ENCODE measurements around the gene COL27A1. TPM values are rescaled to one million over a fixed set of nuclear protein-coding genes. Genes with fewer than 3 reads are reported as not detected.
"Not testable (repeated sequence)": the region's sequence is repeated elsewhere in the genome, so short reads cannot be mapped to it uniquely, and the experiment has no call there.

Gene COL27A1
- total RNA-seq, 2 donors from 2014 or later, result 8.7 to 54.8 TPM

DNA sequence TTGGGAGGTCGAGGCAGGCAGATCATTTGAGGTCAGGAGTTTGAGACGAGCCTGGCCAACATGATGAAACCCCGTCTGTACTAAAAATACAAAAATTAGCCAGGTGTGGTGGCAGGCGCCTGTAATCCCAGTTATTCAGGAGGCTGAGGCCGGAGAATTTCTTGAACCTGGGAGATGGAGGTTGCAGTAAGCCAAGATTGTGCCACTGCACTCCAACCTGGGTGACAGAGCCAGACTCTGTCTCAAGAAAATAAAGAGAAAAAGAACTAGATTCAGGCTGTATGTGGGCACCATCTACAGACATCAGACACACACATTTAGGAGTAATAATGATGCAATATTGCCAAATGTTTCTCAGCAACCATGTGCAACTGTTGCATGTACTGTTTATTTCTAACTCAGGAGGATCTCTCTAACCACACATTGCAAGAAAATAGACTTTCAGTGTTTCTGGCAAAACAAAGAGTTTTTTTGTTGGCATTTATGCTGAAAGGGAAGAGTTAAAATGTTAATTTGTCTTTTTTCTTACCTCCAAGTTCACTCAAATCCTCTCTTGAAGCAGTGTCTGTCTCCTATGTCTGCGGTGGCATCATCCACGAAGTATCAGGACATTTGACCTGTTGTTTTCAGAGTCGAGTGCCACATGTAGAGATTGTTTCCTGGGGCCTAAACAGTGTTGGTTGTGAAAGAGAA is 162.5 kb downstream of the COL27A1 start:
- Histone ChIP-seq H3K9me3 (no peaks in the 10 kb centered on the region), H3K4me1 (replicated peaks) (no peaks in the 10 kb centered on the region), H3K4me3 (no peak overlapping the region), H3K27ac (no peak overlapping the region), H3K36me3 (no peaks in the 10 kb centered on the region), H3K27me3 (replicated peaks; ENCODE audit: insufficient read depth) (no peaks in the 10 kb centered on the region)
- TF ChIP-seq POLR2A (IDR thresholded peaks at IDR 0.05), result no peak
- TF ChIP-seq, protein P1, sequence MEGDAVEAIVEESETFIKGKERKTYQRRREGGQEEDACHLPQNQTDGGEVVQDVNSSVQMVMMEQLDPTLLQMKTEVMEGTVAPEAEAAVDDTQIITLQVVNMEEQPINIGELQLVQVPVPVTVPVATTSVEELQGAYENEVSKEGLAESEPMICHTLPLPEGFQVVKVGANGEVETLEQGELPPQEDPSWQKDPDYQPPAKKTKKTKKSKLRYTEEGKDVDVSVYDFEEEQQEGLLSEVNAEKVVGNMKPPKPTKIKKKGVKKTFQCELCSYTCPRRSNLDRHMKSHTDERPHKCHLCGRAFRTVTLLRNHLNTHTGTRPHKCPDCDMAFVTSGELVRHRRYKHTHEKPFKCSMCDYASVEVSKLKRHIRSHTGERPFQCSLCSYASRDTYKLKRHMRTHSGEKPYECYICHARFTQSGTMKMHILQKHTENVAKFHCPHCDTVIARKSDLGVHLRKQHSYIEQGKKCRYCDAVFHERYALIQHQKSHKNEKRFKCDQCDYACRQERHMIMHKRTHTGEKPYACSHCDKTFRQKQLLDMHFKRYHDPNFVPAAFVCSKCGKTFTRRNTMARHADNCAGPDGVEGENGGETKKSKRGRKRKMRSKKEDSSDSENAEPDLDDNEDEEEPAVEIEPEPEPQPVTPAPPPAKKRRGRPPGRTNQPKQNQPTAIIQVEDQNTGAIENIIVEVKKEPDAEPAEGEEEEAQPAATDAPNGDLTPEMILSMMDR (IDR thresholded peaks at IDR 0.05), result no peak
- TF ChIP-seq POLR2AphosphoS5 (IDR thresholded peaks at IDR 0.05), result no peak
- intact Hi-C loops (cut with DNase I), result no loop called here
- WGBS, result 89% methylated on average over 8 of the region's 8 CpGs
- DNase-seq (ENCODE audit: low spot score), result no peak

DNA sequence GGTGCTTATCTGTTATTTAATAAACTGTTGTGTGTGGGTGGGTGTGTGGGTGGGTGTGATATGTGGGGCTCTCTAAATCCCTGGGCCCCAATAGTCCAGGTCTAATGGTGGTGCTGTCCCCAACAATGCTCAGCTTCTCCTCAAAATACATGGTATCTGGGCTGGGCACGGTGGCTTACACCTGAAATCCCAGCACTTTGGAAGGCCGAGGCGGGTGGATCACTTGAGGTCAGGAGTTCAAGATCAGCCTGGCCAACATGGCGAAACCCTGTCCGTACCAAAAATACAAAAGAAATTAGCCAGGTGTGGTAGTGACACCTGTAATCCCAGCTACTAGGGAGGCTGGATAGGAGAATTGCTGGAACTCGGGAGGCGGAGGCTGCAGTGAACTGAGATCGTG is 163.1 kb downstream of the COL27A1 start:
- intact Hi-C loops (cut with DNase I), result no loop called here
- WGBS, result 91% methylated on average over 8 of the region's 8 CpGs

DNA sequence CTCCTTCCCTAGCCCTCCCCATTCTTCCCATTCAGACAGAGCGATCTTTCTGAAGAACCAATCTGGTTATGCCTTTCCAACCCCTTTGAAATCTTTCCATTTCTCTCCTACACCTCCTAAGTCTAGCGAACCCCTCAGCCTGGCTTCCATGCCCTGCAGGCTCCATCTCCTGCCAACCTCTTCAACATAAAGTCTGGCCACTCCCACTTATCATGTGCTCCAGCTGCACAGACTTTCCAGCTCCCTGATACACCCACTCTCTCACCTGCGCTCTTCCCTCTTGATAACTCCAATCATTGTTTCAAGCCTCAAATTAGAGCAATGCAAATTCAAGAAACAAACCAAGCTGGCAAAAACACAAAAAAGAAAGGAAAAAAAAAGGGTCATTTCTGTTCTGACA is 163.8 kb downstream of the COL27A1 start:
- 44% methylated on average over 3 of the region's 3 CpGs for WGBS
- H3K9me3 ChIP-seq, result no peaks in the 10 kb centered on the region
- TF ChIP-seq POLR2AphosphoS5 (IDR thresholded peaks at IDR 0.05) (no peak), POLR2A (IDR thresholded peaks at IDR 0.05) (no peak)
- TF ChIP-seq, protein P1 (IDR thresholded peaks at IDR 0.05), result no peak
- H3K36me3 ChIP-seq, result no peaks in the 10 kb centered on the region
- no peaks in the 10 kb centered on the region for H3K4me1 ChIP-seq (replicated peaks)
- no peak overlapping the region for H3K4me3 ChIP-seq
- DNase-seq (ENCODE audit: low spot score), result no peak
- no peak overlapping the region for H3K27ac ChIP-seq
- H3K27me3 ChIP-seq (replicated peaks; ENCODE audit: insufficient read depth), result no peaks in the 10 kb centered on the region
- intact Hi-C loops (cut with DNase I), result no loop called here

More for the DNA sequence above, 163.1 kb downstream of the COL27A1 start:
- Histone ChIP-seq H3K4me3 (no peak overlapping the region), H3K36me3 (no peaks in the 10 kb centered on the region), H3K4me1 (replicated peaks) (no peaks in the 10 kb centered on the region), H3K27ac (no peak overlapping the region), H3K9me3 (no peaks in the 10 kb centered on the region), H3K27me3 (replicated peaks; ENCODE audit: insufficient read depth) (no peaks in the 10 kb centered on the region)
- DNase-seq (ENCODE audit: low spot score), result no peak
- TF ChIP-seq POLR2A (IDR thresholded peaks at IDR 0.05), result no peak
- TF ChIP-seq POLR2AphosphoS5 (IDR thresholded peaks at IDR 0.05), result no peak
- TF ChIP-seq, protein P1 (IDR thresholded peaks at IDR 0.05), result no peak

DNA sequence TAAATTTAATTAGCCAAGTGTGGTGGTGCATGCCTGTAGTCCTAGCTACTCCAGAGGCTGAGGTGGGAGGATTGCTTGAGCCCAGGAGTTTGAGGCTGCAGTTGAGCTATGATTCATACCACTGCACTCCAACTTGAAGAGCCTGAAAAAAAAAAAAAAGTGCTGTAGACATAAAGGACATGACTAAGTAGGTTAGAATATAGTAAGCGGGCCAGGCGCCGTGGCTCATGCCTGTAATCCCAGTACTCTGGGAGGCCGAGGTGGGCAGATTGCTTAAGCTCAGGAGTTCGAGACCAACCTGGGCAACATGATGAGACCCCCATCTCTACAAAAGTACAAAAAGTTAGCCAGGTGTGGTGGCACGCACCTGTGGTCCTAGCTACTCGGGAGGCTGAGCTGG is 165.4 kb downstream of the COL27A1 start:
- H3K9me3 ChIP-seq; DNase-seq (ENCODE audit: low spot score); H3K27ac ChIP-seq; intact Hi-C loops (cut with DNase I); H3K4me3 ChIP-seq; H3K4me1 ChIP-seq (replicated peaks); H3K36me3 ChIP-seq; H3K27me3 ChIP-seq (replicated peaks; ENCODE audit: insufficient read depth): not testable (repeated sequence)
- 94% methylated on average over 7 of the region's 7 CpGs for WGBS

DNA sequence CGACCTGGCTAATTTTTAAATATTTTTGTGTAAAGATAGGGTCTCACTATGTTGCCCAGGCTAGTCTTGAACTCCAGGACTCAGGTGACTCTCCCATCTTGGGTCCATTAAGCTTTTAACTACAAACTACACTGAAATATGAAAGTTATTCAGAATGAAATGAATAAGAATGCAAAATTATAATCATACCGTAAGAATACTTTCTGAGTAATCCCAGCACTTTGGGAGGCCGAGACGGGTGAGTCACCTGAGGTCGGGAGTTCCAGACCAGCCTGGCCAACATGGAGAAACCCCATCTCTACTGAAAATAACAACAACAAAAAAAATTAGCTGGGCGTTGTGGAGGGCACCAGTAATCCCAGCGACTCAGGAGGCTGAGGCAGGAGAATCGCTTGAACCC is 166.4 kb downstream of the COL27A1 start:
- intact Hi-C loops (cut with DNase I), result no loop called here
- no peaks in the 10 kb centered on the region for H3K4me1 ChIP-seq (replicated peaks)
- 89% methylated on average over 8 of the region's 8 CpGs for WGBS
- H3K27me3 ChIP-seq (replicated peaks; ENCODE audit: insufficient read depth), result no peaks in the 10 kb centered on the region
- TF ChIP-seq, protein P1 (IDR thresholded peaks at IDR 0.05), result no peak
- no peak for TF ChIP-seq POLR2A (IDR thresholded peaks at IDR 0.05)
- no peak for TF ChIP-seq POLR2AphosphoS5 (IDR thresholded peaks at IDR 0.05)
- no peak overlapping the region for H3K27ac ChIP-seq
- DNase-seq (ENCODE audit: low spot score), result no peak
- H3K9me3 ChIP-seq, result no peaks in the 10 kb centered on the region
- H3K36me3 ChIP-seq, result no peaks in the 10 kb centered on the region
- H3K4me3 ChIP-seq, result no peak overlapping the region

DNA sequence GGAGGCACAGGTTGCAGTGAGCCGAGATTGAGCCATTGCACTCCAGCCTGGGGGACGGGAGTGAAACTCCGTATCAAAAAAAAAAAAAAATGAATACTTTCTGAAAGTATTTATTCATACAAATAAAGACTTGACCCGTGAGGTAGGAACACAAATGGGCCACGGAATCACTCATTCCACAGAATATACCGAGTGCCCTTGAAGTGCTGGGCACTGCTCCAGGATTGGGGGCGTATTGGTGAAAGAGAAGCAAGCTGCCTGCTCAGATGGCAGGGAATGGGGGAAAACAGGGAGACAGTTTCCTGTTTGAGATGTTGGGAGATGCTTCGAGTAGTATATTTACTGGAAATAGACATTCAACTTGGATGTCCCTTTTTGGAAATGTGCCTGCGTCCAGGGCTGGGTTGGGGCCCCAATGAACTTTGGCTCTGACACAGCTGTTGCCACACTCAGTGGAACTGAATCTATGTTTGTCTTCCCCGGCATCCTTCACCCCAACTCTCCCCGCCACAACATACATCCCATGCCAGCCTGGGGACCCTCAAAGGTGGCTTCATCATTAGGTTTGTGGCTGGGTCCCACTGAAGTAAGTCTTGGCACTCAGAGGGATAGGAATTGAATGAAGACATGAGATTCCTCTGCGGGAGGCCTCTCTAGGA is 167.0 kb downstream of the COL27A1 start:
- H3K4me3 ChIP-seq; intact Hi-C loops (cut with DNase I); H3K36me3 ChIP-seq; H3K27me3 ChIP-seq (replicated peaks; ENCODE audit: insufficient read depth); H3K4me1 ChIP-seq (replicated peaks); H3K27ac ChIP-seq; H3K9me3 ChIP-seq; DNase-seq (ENCODE audit: low spot score): not testable (repeated sequence)
- WGBS, result 84% methylated on average over 11 of the region's 12 CpGs

DNA sequence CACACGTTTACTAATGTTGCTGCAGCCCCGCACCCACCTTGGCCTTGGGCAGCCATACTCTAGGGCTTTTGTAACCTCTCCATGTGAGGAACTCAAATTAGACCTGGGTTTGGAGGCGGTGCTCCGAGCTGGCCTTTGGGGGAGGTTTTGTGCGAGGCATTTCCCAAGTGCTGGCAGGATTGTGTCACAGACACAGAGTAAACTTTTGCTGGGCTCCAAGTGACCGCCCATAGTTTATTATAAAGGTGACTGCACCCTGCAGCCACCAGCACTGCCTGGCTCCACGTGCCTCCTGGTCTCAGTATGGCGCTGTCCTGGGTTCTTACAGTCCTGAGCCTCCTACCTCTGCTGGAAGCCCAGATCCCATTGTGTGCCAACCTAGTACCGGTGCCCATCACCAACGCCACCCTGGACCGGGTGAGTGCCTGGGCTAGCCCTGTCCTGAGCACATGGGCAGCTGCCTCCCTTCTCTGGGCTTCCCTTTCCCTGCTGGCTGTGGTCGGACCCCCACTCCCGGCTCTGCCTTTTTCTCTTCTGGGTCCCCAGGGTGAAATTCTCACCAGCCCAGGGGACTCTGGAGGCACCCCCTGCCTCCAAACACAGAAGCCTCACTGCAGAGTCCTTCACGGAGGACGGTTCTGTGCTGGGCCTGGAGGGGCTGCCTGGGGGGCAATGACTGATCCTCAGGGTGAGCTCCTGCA is 167.6 kb downstream of the COL27A1 start, which contains the start of gene ORM1:
ORM1 (plus strand) TSS at position 268 of the 701 bp plus-strand sequence; CDS start at position 304, 36 bp downstream.
- H3K36me3 ChIP-seq; intact Hi-C loops (cut with DNase I); H3K4me1 ChIP-seq (replicated peaks); H3K9me3 ChIP-seq; H3K27me3 ChIP-seq (replicated peaks; ENCODE audit: insufficient read depth); H3K27ac ChIP-seq; DNase-seq (ENCODE audit: low spot score); H3K4me3 ChIP-seq: not testable (repeated sequence)
- 78% methylated on average over 5 of the region's 15 CpGs for WGBS

DNA sequence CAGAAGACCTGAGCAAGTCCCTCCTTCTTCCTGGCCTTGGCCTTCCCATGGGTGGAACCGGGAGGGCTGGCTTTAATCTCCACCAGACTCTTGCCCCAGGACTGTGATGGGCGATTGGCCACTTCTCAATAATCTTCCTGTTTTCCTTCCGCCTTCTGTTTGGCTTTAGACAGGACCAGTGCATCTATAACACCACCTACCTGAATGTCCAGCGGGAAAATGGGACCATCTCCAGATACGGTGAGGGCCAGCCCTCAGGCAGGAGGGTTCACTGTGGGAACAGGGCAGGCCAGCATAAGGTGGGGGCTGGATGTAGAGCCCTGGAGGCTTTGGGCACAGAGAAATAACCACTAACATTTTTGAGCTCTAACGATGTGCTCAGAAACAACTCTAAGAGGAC is 168.5 kb downstream of the COL27A1 start:
- H3K4me1 ChIP-seq (replicated peaks); H3K36me3 ChIP-seq; intact Hi-C loops (cut with DNase I); H3K4me3 ChIP-seq; H3K27ac ChIP-seq; H3K27me3 ChIP-seq (replicated peaks; ENCODE audit: insufficient read depth); H3K9me3 ChIP-seq; DNase-seq (ENCODE audit: low spot score): not testable (repeated sequence)
- 86% methylated on average over 6 of the region's 6 CpGs for WGBS

Measured in prostate gland (tissue), 2 donors.